Type B pancreatic cell (in vitro differentiated cells): ENCODE data around the gene MOB2. TPM values are rescaled to one million over a fixed set of nuclear protein-coding genes. Genes with fewer than 3 reads are reported as not detected.

Experiments
- DNase-seq: peaks from one replicate; pipeline ENCODE4 v3.0.0; 2021; ENCODE audit warnings: mixed read lengths; ENCODE audit not compliant: unreplicated experiment; ENCODE audit errors: extremely low spot score
- H3K27ac Mint-ChIP-seq: 2 replicates; pipeline ENCODE4 v1.8.0; 2021; ENCODE audit warnings: mild to moderate bottlenecking, mixed read lengths
- H3K27me3 Mint-ChIP-seq: 2 replicates; pipeline ENCODE4 v1.8.0; 2021; ENCODE audit warnings: mixed read lengths
- H3K36me3 Mint-ChIP-seq: 2 replicates; pipeline ENCODE4 v1.8.0; 2021; ENCODE audit warnings: mixed read lengths
- H3K4me1 Mint-ChIP-seq: one replicate; pipeline ENCODE4 v1.8.0; 2021; ENCODE audit warnings: mixed read lengths; ENCODE audit not compliant: unreplicated experiment
- H3K4me3 Mint-ChIP-seq: 2 replicates; pipeline ENCODE4 v1.8.0; 2021; ENCODE audit warnings: mild to moderate bottlenecking, mixed read lengths
- H3K9me3 Mint-ChIP-seq: 2 replicates; pipeline ENCODE4 v1.8.0; 2021; ENCODE audit warnings: mixed read lengths
- total RNA-seq: library from RNA; stranded (reverse); gene quantifications from 2 replicates; pipeline ENCODE4 v1.2.1, GENCODE V29; 2021; ENCODE audit warnings: low replicate concordance
- TF ChIP-seq, protein P1 (sequence below): fragments of 200-600 bp; sonication (generic); conservative IDR thresholded peaks from 2 replicates; pipeline ENCODE4 v1.5.0; 2021; ENCODE audit warnings: antibody characterized with exemption, mild to moderate bottlenecking

MOB2 gene
- total RNA-seq, 1 donor from 2014 or later: 39.6 TPM

DNA sequence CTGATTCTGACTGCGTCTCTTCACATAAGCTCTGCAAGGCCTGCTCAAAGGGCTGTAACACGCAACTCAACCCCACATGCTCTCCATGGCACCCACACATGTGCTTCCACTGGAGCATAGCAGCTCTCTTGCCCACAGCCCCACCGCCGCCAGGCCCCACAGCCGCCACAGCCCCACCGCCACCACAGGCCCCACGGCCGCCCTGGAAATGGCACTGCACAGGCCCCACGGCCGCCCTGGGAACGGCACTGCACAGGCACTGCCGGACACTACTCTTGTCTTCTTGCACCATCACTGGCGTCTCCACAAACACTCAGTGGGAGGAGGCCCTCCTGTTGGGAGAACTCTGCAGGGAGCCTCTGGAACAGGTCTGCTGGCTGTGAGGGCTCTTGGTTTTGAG is 8.6 kb downstream of the MOB2 start:
- TF ChIP-seq, protein P1, sequence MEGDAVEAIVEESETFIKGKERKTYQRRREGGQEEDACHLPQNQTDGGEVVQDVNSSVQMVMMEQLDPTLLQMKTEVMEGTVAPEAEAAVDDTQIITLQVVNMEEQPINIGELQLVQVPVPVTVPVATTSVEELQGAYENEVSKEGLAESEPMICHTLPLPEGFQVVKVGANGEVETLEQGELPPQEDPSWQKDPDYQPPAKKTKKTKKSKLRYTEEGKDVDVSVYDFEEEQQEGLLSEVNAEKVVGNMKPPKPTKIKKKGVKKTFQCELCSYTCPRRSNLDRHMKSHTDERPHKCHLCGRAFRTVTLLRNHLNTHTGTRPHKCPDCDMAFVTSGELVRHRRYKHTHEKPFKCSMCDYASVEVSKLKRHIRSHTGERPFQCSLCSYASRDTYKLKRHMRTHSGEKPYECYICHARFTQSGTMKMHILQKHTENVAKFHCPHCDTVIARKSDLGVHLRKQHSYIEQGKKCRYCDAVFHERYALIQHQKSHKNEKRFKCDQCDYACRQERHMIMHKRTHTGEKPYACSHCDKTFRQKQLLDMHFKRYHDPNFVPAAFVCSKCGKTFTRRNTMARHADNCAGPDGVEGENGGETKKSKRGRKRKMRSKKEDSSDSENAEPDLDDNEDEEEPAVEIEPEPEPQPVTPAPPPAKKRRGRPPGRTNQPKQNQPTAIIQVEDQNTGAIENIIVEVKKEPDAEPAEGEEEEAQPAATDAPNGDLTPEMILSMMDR: no peak
- Mint-ChIP-seq H3K9me3 (no peaks in the 10 kb centered on the region), H3K27ac (no peak overlapping the region), H3K36me3 (peaks cover 7% of the 10 kb centered on the region), H3K4me3 (no peak overlapping the region), H3K4me1 (no peaks in the 10 kb centered on the region), H3K27me3 (no peaks in the 10 kb centered on the region)
- no peak for DNase-seq

DNA sequence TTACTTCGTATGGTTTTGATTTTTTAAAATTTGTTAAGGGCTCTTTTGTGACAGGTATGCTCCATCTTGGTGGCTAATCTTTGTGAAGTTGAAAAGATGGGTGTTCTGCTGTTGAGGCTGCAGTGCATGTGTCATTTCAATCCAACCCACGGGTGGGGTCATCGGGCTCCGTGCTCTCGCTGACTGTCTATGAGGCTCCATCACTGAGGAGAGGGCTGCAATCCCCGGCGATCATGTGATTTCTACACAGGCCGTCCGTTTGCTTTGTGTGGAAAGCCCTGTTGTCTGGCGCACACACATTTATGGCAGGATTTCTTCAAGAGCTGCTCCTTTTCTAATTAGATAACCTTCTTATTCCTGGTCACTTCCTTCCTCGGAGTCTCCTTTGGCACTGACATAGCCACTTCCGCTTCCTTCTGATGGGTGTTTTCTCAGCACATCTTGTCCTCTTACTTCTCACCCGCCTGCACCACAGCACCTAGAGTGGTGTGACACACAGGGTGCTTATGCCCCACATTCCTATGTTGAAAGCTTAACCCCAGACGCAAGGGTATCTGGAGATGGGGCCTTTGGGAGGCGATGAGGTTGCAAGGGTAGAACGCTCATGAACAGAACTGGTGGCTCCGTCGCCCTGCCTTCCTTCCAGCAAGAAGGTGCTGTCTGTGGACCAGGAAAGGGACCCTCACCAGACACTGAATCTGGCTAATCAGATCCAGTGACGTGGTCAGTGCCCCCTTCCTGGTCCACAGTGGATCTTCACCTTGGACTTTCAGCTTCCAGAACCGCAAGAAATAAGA is 9.4 kb downstream of the MOB2 start:
- Mint-ChIP-seq H3K4me3 (no peak overlapping the region), H3K36me3 (peaks cover 7% of the 10 kb centered on the region), H3K27ac (no peak overlapping the region), H3K4me1 (no peaks in the 10 kb centered on the region), H3K9me3 (no peaks in the 10 kb centered on the region), H3K27me3 (no peaks in the 10 kb centered on the region)
- DNase-seq: no peak
- TF ChIP-seq, protein P1: no peak

DNA sequence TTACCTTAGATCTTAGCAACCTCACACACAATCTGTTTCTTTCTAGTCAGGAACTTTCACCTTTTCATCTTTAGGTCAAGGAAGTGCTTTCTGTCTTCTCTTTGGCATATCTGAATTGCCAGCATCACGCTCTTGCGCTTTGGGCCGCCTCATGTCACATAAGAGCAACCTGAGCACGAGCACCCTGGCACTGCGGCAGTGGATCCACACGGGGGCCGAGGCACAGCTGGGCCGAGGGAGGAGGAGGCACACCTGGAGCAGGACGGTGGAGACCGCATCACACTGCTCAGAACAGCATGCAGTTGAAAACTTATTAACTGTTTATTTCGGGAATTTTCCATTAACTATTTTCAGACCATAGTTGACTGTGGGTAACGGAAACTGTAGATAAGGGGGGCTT is 10.7 kb downstream of the MOB2 start:
- H3K4me3 Mint-ChIP-seq: no peak overlapping the region
- H3K9me3 Mint-ChIP-seq: no peaks in the 10 kb centered on the region
- TF ChIP-seq, protein P1: no peak
- H3K27ac Mint-ChIP-seq: no peak overlapping the region
- no peaks in the 10 kb centered on the region for H3K27me3 Mint-ChIP-seq
- H3K4me1 Mint-ChIP-seq: no peaks in the 10 kb centered on the region
- no peak for DNase-seq
- peaks cover 7% of the 10 kb centered on the region for H3K36me3 Mint-ChIP-seq

DNA sequence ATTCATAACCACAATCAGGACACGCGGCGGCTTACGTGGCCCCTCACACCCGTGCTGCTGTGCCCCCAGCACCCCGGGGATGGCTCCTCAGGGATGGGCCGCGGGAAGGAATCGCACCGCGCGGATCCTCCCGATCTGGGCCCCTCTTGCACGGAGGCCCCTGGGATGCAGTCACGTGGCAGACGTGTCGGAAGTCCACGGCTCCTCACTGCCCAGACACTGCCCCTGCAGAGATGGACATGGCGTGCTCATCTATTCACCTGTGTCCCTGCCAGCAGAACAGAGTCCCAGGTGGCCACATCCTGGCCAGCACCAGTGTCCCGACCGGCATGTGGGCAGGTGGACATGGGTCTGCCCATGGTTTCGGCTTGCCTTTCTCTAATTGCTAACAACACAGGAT is 12.8 kb downstream of the MOB2 start:
- no peak for DNase-seq
- H3K4me1 Mint-ChIP-seq: no peaks in the 10 kb centered on the region
- no peaks in the 10 kb centered on the region for H3K27me3 Mint-ChIP-seq
- no peak overlapping the region for H3K4me3 Mint-ChIP-seq
- H3K27ac Mint-ChIP-seq: no peak overlapping the region
- peaks cover 4% of the 10 kb centered on the region for H3K36me3 Mint-ChIP-seq
- no peaks in the 10 kb centered on the region for H3K9me3 Mint-ChIP-seq
- TF ChIP-seq, protein P1: no peak

DNA sequence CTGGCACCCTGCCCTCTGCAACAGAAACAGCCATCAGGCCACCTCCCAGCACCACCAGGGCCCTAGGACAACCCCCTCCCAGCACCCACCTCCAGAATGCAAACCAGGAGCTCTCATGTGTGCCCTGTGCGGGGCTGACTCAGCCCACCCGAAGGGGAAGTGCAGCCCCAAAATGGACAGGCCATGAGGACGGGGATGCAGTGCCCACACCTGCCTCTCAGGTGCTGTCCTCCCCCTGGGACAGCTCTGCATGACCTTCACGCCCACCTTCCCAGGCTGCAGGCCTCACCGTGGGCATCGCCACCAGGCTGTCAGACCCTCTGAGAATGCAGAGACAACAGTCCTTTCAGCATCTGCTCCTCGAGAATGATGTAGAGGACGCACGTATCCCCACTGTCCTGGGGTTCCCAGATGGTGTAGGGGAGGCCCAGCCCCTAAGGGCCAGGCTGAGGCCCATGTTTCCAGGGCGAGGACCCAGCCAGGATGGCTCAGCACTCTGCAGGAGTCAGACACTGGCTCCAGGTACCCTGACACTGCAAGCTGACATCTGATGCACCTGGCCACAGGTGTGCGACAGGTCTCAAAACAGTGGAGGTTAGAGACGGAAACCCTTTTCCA is 13.5 kb downstream of the MOB2 start:
- Mint-ChIP-seq H3K4me1 (no peaks in the 10 kb centered on the region), H3K27me3 (no peaks in the 10 kb centered on the region), H3K27ac (no peak overlapping the region), H3K4me3 (no peak overlapping the region), H3K36me3 (peaks cover 3% of the 10 kb centered on the region), H3K9me3 (no peaks in the 10 kb centered on the region)
- TF ChIP-seq, protein P1: no peak
- no peak for DNase-seq
